ENCODE data around the gene MED16. TPM values are rescaled to one million over a fixed set of nuclear protein-coding genes. Genes with fewer than 3 reads are reported as not detected.
"Not testable (repeated sequence)": the region's sequence is repeated elsewhere in the genome, so short reads cannot be mapped to it uniquely, and the experiment has no call there.

MED16 gene
- total and polyA plus RNA-seq, 10 of the 15 experiments (the other 5 are each of a cell fraction or from before 2014, with no cell fraction given): 0.56 to 51.1 (median 13.6) TPM

- in situ Hi-C loops (cut with MboI); FAIRE-seq; ATAC-seq; intact Hi-C loops (cut with micrococcal nuclease; ENCODE audit: unreplicated experiment); H3K4me1 ChIP-seq (ENCODE audit: control insufficient read depth, insufficient read depth, low read length); DNase-seq (ENCODE audit: low read depth, low spot score); H4K20me1 ChIP-seq (ENCODE audit: control insufficient read depth, insufficient read depth); H3K79me2 ChIP-seq (ENCODE audit: control insufficient read depth, insufficient read depth, low read length); H3K36me3 ChIP-seq (ENCODE audit: control insufficient read depth in 2 of 2, insufficient read depth in 2 of 2, low read length in 1 of 2); BruUV-seq (replicated peaks); H2AFZ ChIP-seq (ENCODE audit: control insufficient read depth, low read depth, low read length); H3K9me3 ChIP-seq (replicated peaks; ENCODE audit: control insufficient read depth, insufficient read depth, low read length); H3K27me3 ChIP-seq (replicated peaks in 1 of 2; ENCODE audit: control insufficient read depth in 2 of 2, insufficient read depth in 2 of 2, low read length in 1 of 2); H3K27ac ChIP-seq (ENCODE audit: control insufficient read depth, insufficient read depth): not testable (repeated sequence)
- Histone ChIP-seq H3K4me3 (peak overlapping the region; percentile 95; the same call in 1 of the 2 replicates), H3K4me2 (ENCODE audit: control insufficient read depth, insufficient read depth) (peak overlapping the region; percentile 92; the same call in 1 of the 2 replicates), H3K9ac (ENCODE audit: control insufficient read depth, insufficient read depth, low read length) (peak overlapping the region; percentile 77; the same call in 1 of the 2 replicates)
- POLR2A ChIA-PET: interaction anchor here (1.0 kb wide), 1 partner anchor 125 kb away, joined by 4 read pairs; no protein-coding TSS in a partner anchor
- CTCF ChIA-PET: interaction anchor here (2.0 kb wide), 1 partner anchor 28 kb away, joined by 22 read pairs; no protein-coding TSS in a partner anchor
- SMC1A ChIA-PET (ENCODE audit: uncharacterized antibody, unreplicated experiment): interaction anchor here (0.6 to 2.0 kb wide), 2 partner anchors 16 to 322 kb away, joined by 3 to 15 read pairs; no protein-coding TSS in a partner anchor
- RAD21 ChIA-PET (ENCODE audit: unreplicated experiment): interaction anchor here (2.0 to 2.3 kb wide), 2 partner anchors 16 to 28 kb away, joined by 7 to 24 read pairs; no protein-coding TSS in a partner anchor
- 70% methylated on average over 31 of the region's 50 CpGs for WGBS (ENCODE audit: insufficient coverage, insufficient replicate concordance, low lambda C conversion rate, missing lambda C conversion rate)
- TF ChIP-seq TCF3 (IDR thresholded peaks at IDR 0.05; ENCODE audit: borderline replicate concordance, insufficient read depth, low read depth, low read length) (peak; percentile 49; the same call in 1 of the 2 replicates), TCF12 (IDR thresholded peaks at IDR 0.05; ENCODE audit: low read depth, low read length) (0 out of 2 replicates have a peak, but pooled peaks have one; percentile 44)
These were observed 1.4 kb downstream of the MED16 start for GRCh38 chr19:891421-892200.

GRCh38 chr19:890831-891230 is 2.2 kb downstream of the MED16 start:
- H3K4me3 ChIP-seq: no peak overlapping the region
- ChIA-PET POLR2A (no interaction called here), SMC1A (ENCODE audit: uncharacterized antibody, unreplicated experiment) (interaction anchor here (0.6 kb wide), 1 partner anchor 321 kb away, joined by 3 read pairs; no protein-coding TSS in a partner anchor), RAD21 (ENCODE audit: unreplicated experiment) (no interaction called here), CTCF (no interaction called here)
- H3K36me3 ChIP-seq (ENCODE audit: control insufficient read depth in 2 of 2, insufficient read depth in 2 of 2, low read length in 1 of 2): peaks cover 0 to 3% of the 10 kb centered on the region in 2 experiments; a peak in 3 of 4 replicates
- H2AFZ ChIP-seq (ENCODE audit: control insufficient read depth, low read depth, low read length): no peak overlapping the region
- H3K27ac ChIP-seq (ENCODE audit: control insufficient read depth, insufficient read depth): no peak overlapping the region
- FAIRE-seq: no peak
- no peak overlapping the region for H3K9ac ChIP-seq (ENCODE audit: control insufficient read depth, insufficient read depth, low read length)
- no peak for ATAC-seq
- 91% methylated on average over 18 of the region's 18 CpGs for WGBS (ENCODE audit: insufficient coverage, insufficient replicate concordance, low lambda C conversion rate, missing lambda C conversion rate)
- intact Hi-C loops (cut with micrococcal nuclease; ENCODE audit: unreplicated experiment): no loop called here
- H3K9me3 ChIP-seq (replicated peaks; ENCODE audit: control insufficient read depth, insufficient read depth, low read length): no peaks in the 10 kb centered on the region
- in situ Hi-C loops (cut with MboI): no loop called here
- H3K4me1 ChIP-seq (ENCODE audit: control insufficient read depth, insufficient read depth, low read length): no peaks in the 10 kb centered on the region
- no peaks in the 10 kb centered on the region for H3K27me3 ChIP-seq (replicated peaks in 1 of 2; ENCODE audit: control insufficient read depth in 2 of 2, insufficient read depth in 2 of 2, low read length in 1 of 2)
- DNase-seq (ENCODE audit: low read depth, low spot score): no peak
- no peaks in the 10 kb centered on the region for H4K20me1 ChIP-seq (ENCODE audit: control insufficient read depth, insufficient read depth)
- H3K4me2 ChIP-seq (ENCODE audit: control insufficient read depth, insufficient read depth): peak overlapping the region; percentile 3; the same call in 1 of the 2 replicates
- peaks cover 7% of the 10 kb centered on the region for H3K79me2 ChIP-seq (ENCODE audit: control insufficient read depth, insufficient read depth, low read length)
- BruUV-seq (replicated peaks): no TSS peak
- TF ChIP-seq RBBP5 (conservative IDR thresholded peaks at IDR 0.05) (no peak), EZH2 (IDR thresholded peaks at IDR 0.05; ENCODE audit: borderline replicate concordance, control insufficient read depth, low read depth, low read length) (no peak), GATAD2B (conservative IDR thresholded peaks at IDR 0.05; ENCODE audit: low read depth) (no peak), FOXM1 (IDR thresholded peaks at IDR 0.05; ENCODE audit: low read depth, low read length) (no peak), CEBPZ (IDR thresholded peaks at IDR 0.05; ENCODE audit: low read depth, low read length) (no peak), ELK1 (IDR thresholded peaks at IDR 0.05; ENCODE audit: low read depth, low read length) (no peak), BRCA1 (IDR thresholded peaks at IDR 0.05; ENCODE audit: low read depth, low read length) (no peak), SRF (IDR thresholded peaks at IDR 0.05; ENCODE audit: low read depth in 2 of 2, low read length in 2 of 2) (no peak), SMAD5 (IDR thresholded peaks at IDR 0.05; ENCODE audit: low read depth) (no peak), LARP7 (IDR thresholded peaks at IDR 0.05) (no peak)
